ENCODE results near the gene SMG7. TPM values are rescaled to one million over a fixed set of nuclear protein-coding genes. Genes with fewer than 3 reads are reported as not detected.
A peak's percentile ranks its signal among the peaks of the same experiment; 100 is the strongest.

SMG7 gene
- total RNA-seq, 2 donors from 2014 or later: 56.1 to 66.3 TPM

- Mint-ChIP-seq H3K27ac (peak within 1 kb of the TSS; percentile 87), H3K9me3 (no peaks in the 10 kb centered on the region), H3K4me3 (peak within 1 kb of the TSS; percentile 79), H3K36me3 (ENCODE audit: low read depth) (no peaks in the 10 kb centered on the region), H3K4me1 (peaks cover 13% of the 10 kb centered on the region), H3K27me3 (no peaks in the 10 kb centered on the region)
- ATAC-seq (replicated peaks): peak; percentile 91
These were observed 118.2 kb downstream of the SMG7 start, which contains the start of gene NCF2 for GRCh38 chr1:183590244-183591191. Gene NCF2 (minus strand): TSS chr1:183590459. CDS start chr1:183590329, 130 bp downstream.

GRCh38 chr1:183592733-183593132, 120.4 kb downstream of the SMG7 start:
- Mint-ChIP-seq H3K4me1 (peaks cover 13% of the 10 kb centered on the region), H3K27me3 (no peaks in the 10 kb centered on the region), H3K36me3 (ENCODE audit: low read depth) (no peaks in the 10 kb centered on the region), H3K9me3 (no peaks in the 10 kb centered on the region), H3K4me3 (no peak overlapping the region), H3K27ac (no peak overlapping the region)
- no peak for ATAC-seq (replicated peaks)

- H3K9me3 Mint-ChIP-seq: no peaks in the 10 kb centered on the region
- no peak overlapping the region for H3K4me3 Mint-ChIP-seq
- ATAC-seq (replicated peaks): peak; percentile 25
- no peaks in the 10 kb centered on the region for H3K27me3 Mint-ChIP-seq
- H3K36me3 Mint-ChIP-seq (ENCODE audit: low read depth): no peaks in the 10 kb centered on the region
- H3K27ac Mint-ChIP-seq: peak overlapping the region; percentile 42
- peaks cover 15% of the 10 kb centered on the region for H3K4me1 Mint-ChIP-seq
These were observed 121.1 kb downstream of the SMG7 start for GRCh38 chr1:183593356-183593755.

- Mint-ChIP-seq H3K9me3 (no peaks in the 10 kb centered on the region), H3K4me1 (peaks cover 12% of the 10 kb centered on the region), H3K36me3 (ENCODE audit: low read depth) (no peaks in the 10 kb centered on the region), H3K27me3 (no peaks in the 10 kb centered on the region), H3K27ac (no peak overlapping the region), H3K4me3 (no peak overlapping the region)
- ATAC-seq (replicated peaks): no peak
These were observed 123.2 kb downstream of the SMG7 start for GRCh38 chr1:183595537-183595936.

GRCh38 chr1:183596500-183596899, 124.2 kb downstream of the SMG7 start:
- Mint-ChIP-seq H3K9me3 (no peaks in the 10 kb centered on the region), H3K27me3 (no peaks in the 10 kb centered on the region), H3K27ac (no peak overlapping the region), H3K4me3 (no peak overlapping the region), H3K4me1 (peaks cover 12% of the 10 kb centered on the region), H3K36me3 (ENCODE audit: low read depth) (no peaks in the 10 kb centered on the region)
- no peak for ATAC-seq (replicated peaks)

- no peaks in the 10 kb centered on the region for H3K27me3 Mint-ChIP-seq
- H3K27ac Mint-ChIP-seq: peak overlapping the region; percentile 28
- H3K9me3 Mint-ChIP-seq: no peaks in the 10 kb centered on the region
- peaks cover 12% of the 10 kb centered on the region for H3K4me1 Mint-ChIP-seq
- H3K36me3 Mint-ChIP-seq (ENCODE audit: low read depth): no peaks in the 10 kb centered on the region
- ATAC-seq (replicated peaks): no peak
- no peak overlapping the region for H3K4me3 Mint-ChIP-seq
These were observed 125.5 kb downstream of the SMG7 start for GRCh38 chr1:183597656-183598347.

- Mint-ChIP-seq H3K4me3 (no peak overlapping the region), H3K36me3 (ENCODE audit: low read depth) (no peaks in the 10 kb centered on the region), H3K4me1 (peaks cover 9% of the 10 kb centered on the region), H3K9me3 (no peaks in the 10 kb centered on the region), H3K27ac (peak overlapping the region; percentile 28), H3K27me3 (no peaks in the 10 kb centered on the region)
- ATAC-seq (replicated peaks): peak; percentile 62
These were observed 126.1 kb downstream of the SMG7 start for GRCh38 chr1:183598386-183598785.

GRCh38 chr1:183600136-183600535, 127.8 kb downstream of the SMG7 start:
- H3K9me3 Mint-ChIP-seq: no peaks in the 10 kb centered on the region
- H3K4me3 Mint-ChIP-seq: no peak overlapping the region
- H3K27ac Mint-ChIP-seq: no peak overlapping the region
- no peaks in the 10 kb centered on the region for H3K36me3 Mint-ChIP-seq (ENCODE audit: low read depth)
- H3K27me3 Mint-ChIP-seq: peaks cover 4% of the 10 kb centered on the region
- peak; percentile 37 for ATAC-seq (replicated peaks)
- H3K4me1 Mint-ChIP-seq: peaks cover 10% of the 10 kb centered on the region

- H3K27me3 Mint-ChIP-seq: peaks cover 4% of the 10 kb centered on the region
- H3K4me3 Mint-ChIP-seq: no peak overlapping the region
- H3K4me1 Mint-ChIP-seq: peaks cover 10% of the 10 kb centered on the region
- H3K9me3 Mint-ChIP-seq: no peaks in the 10 kb centered on the region
- no peak overlapping the region for H3K27ac Mint-ChIP-seq
- no peak for ATAC-seq (replicated peaks)
- no peaks in the 10 kb centered on the region for H3K36me3 Mint-ChIP-seq (ENCODE audit: low read depth)
These were observed 128.3 kb downstream of the SMG7 start for GRCh38 chr1:183600634-183601033.

- Mint-ChIP-seq H3K4me1 (peaks cover 10% of the 10 kb centered on the region), H3K9me3 (no peaks in the 10 kb centered on the region), H3K4me3 (no peak overlapping the region), H3K36me3 (ENCODE audit: low read depth) (no peaks in the 10 kb centered on the region), H3K27ac (no peak overlapping the region), H3K27me3 (peaks cover 4% of the 10 kb centered on the region)
- no peak for ATAC-seq (replicated peaks)
These were observed 130.2 kb downstream of the SMG7 start for GRCh38 chr1:183602510-183602909.

Other genes starting within 250 kb of the SMG7 start
- not detected for gene NMNAT2, start 54.1 kb upstream of the SMG7 start, total RNA-seq
- gene NCF2, start 118.0 kb downstream of the SMG7 start, total RNA-seq: 10 to 100 TPM in 1 of 2 donors, 1 to 10 TPM in 1; 4.4 to 18.7 TPM
- gene ARPC5, start 163.3 kb downstream of the SMG7 start, total RNA-seq: 100 to 1,000 TPM; 130 to 164 TPM
- not detected for gene APOBEC4, start 180.8 kb downstream of the SMG7 start, total RNA-seq